Effector CD8-positive, alpha-beta T cell (primary cell): ENCODE measurements around the gene ASPM.
"Not testable (repeated sequence)": the region's sequence is repeated elsewhere in the genome, so short reads cannot be mapped to it uniquely, and the experiment has no call there.

Experiments used
- DNase-seq: peaks from one replicate; lab custom pipeline; 2025; lab: John Stamatoyannopoulos, UW

The ASPM gene

DNA sequence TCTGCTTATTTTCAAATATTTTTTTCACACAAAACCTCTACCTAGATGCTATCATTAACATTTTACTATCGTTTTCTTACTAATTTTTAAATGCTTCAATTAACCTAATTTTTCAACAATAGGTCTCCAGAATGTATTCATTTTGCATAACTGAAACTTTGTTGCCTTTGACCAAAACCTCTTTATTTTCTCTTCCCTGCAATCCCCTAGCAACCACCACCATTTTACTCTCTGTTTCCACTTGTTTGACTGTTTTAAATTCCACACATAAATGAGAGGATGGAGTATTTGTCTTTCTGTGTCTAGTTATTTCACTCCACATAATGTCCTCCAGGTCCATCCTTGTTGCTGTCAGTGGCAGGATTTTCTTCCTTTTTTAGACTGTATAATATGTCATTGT is 69.9 kb downstream of the ASPM start:
- DNase-seq, result no peak

DNA sequence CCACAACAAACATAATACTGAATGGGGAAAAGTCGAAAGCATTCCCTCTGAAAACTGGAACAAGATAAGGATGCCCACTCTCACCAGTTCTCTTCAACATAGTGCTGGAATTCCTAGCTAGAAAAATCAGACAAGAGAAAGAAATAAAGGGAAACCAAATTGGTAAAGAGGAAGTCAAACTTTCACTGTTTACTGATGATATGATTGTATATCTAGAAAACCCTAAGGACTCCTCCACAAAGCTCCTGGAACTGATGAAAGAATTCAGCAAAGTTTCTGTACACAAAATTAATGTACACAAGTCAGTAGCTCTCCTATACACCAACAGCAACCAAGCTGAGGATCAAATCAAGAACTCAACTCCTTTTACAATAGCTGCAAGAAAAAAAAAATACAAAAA is 72.5 kb downstream of the ASPM start:
- no peak for DNase-seq

DNA sequence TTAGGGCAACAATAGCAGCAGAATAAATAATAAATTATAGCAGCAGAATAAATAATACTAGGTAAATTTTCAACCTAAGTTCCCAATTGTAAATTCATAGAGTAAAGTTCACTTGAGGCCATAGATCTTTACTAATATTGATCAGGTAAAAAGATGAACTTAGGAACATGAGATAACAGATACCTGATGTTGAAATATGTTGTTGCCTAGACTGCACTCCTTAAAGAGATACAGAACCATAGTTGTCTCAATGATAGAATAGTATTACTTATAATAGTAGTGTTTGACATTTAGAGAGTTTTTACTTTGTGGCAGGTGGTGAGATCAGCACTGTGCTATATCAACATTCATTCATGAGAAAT is 79.0 kb downstream of the ASPM start:
- DNase-seq, result no peak

DNA sequence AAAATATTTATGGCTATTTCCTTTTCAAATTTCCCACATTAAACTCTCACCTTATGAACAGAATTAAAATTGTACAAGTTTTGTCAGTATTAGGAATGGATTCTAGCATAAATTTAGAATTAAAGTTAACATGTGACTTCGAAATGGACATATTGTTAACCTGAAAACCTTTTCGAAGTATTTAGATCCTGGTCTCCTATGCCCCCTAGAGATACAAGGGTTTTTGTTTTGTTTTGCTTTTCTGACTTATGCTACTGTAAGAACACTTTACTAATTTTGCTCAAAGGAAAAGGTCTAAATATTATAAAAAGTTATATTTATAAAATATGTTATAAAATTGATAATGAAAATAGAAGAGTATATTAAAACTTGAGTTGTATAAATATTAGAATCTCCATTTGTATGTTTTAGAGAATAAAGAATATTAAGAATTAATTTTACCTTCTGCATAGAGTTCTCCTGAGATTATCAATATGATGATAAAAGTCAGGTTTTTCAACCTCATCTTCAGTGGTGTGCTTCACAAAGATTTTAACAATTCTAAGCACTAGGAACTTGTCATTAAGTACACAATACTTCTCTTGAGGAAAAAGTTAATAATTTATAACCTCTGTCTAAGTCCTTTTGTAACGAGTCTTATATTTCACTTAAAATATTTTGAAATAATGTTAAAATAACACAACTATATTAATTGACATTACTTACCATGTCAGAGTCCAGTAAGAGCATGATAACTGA is 79.6 kb downstream of the ASPM start, which contains the start of gene F13B:
TSS of gene F13B (minus strand) at position 542 of the 738 bp plus-strand sequence. CDS start at position 505, 37 bp downstream.
- no peak for DNase-seq

DNA sequence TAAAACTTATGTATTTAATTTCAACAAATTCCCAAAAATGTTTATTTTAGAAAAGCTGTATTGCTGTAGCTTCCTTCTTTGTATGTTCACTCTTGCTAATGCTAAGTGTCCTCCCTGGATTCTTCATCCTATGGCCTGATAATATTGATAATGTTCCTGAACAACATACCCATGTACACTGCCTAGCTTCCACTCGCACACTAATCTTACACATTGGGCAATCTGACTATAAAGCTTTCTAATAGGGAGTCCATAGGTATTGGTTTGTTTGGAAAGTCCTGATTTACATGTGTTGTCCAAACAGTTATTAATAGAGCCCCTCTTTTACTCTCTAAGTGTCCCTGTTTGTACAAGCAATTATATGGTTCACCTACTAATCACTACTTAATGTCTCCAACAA is 80.2 kb downstream of the ASPM start:
- no peak for DNase-seq

DNA sequence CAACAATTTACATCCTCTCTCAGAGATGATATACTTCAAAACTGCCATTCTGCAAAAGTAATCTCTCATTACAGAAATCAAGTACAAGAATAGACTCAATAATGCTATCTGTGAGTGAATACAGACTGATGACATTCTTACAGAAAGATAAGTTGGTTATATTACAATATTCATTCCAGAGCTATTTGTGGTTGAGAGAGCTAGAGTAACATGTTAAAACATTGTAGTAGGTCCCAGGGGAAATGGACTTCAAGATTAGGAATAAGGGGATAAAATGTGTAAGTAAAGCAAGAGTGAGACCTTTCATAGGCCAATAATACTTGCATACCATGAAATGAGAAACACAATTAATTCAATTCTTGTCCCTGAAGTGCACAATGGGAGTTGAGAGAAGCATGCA is 80.9 kb downstream of the ASPM start:
- DNase-seq, result no peak

DNA sequence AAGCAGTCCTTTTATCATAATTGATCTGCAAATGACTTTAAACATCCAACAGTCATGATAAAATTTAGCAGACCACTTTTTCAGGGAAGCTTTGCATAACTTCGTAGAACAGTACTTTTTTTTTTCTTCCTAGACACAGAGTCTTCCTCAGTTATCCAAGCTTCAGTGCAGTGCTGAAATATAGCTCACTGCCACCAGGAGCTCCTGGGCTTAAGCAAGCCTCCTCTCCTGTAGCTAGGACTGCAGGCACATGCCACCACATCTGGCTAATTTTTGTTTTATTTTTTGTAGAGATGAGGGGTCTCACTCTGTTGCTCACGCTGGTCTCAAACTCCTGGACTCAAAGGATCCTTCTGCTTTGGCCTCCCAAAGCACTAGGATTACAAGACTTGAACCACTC is 83.3 kb downstream of the ASPM start:
- no peak for DNase-seq

DNA sequence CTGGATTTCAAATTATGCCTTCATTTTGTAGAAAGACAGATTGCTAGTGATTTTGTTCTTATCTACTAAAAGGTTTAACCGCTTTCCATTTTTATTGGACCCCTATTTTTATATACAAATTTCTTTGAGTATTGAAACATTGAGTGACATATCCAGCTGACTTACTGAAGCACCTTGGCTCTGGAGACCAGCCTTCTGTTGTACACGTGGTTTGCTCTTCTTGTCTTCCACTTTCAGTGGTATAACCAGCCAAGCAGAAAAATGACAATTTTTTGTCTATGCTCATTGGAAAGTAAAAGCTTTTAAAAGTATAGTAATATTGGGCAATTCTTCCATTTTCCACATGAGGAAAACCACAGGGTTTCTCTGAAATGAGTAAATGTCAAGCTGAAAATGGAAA is 83.8 kb downstream of the ASPM start:
- no peak for DNase-seq

DNA sequence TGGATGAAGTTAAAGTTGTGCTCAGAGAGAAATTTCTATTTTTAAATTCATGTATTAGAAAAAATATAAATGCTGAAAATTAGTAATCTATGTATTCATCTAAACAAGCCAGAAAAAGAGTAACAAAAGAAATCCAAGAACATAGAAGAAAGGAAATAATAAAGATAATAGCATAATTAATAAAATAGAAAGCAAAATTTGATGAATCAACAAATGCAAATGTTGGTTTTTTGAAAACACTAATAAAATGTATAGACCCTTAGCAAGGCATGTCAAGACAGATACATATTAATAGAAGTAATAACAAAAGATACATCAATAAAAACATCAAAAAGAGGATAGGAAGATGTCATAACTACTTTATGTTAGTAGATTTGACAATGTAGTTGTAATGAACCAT is 97.4 kb downstream of the ASPM start:
- no peak for DNase-seq

DNA sequence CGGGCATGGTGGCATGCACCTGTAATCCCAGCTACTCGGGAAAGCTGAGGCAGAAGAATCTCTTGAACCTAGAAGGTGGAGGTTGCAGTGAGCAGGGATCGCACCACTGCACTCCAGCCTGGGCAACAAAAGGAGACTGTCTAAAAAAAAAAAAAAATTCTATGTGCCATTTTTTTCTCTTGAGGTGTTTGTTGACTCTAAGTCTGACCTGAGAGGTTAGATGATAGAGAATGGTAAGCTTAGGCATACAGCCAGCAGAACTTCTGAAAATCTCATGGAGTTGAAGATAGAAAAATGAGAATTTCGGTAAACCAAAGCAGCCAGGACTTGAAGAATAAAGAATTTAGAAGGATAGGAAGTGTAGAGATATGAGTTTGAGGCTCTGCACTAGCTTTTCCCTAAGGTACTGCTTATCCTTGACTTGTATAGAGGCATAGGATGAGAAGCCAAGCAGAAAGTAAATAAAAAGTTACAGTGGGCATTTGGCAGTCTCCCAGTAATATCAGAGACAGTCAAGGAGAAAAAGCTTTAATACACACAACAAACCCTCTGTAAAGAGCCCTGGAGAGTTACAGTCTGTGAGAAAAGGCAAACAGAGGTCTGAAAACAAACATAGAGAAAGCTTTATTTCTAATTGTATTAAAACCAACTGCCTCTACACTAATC is 103.7 kb downstream of the ASPM start:
- no peak for DNase-seq

DNA sequence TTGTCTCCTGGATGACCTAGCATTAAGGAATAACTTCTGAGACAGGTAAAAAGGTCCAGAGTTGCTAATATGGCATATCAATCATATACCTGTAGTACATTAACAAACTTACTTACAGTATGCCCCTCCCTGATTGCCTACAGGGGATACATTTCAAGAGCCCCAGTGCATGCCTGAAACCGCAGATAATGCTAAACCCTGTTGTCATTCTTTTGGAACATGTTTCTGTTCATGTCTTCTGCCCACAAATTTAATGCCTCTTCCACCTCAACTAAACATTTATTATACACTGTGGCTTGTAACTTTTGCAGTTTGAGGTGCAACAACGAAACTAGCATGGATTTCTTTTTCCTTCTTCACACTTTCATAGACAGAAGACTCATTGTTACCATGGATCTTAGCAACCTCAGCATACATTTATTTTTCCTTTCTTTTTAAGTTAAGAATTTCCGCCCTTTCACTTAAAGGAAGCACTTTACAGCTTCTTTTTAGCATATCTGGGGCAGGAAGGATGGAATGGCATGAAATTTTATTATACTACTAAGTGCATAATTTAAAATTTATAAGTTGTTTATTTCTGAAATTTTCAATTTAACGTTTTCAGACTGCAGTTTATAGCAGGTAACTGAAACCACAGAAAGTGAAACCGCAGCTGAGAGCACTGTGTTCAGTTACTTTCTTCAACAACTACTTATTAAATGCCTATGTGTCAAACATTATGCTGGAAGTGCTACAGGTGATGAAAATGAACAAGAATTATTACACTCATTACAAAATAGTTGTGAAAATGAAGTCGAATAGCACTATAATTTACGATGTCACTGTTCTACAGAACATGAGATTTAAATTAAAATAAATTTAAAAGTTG is 104.7 kb downstream of the ASPM start:
- no peak for DNase-seq

DNA sequence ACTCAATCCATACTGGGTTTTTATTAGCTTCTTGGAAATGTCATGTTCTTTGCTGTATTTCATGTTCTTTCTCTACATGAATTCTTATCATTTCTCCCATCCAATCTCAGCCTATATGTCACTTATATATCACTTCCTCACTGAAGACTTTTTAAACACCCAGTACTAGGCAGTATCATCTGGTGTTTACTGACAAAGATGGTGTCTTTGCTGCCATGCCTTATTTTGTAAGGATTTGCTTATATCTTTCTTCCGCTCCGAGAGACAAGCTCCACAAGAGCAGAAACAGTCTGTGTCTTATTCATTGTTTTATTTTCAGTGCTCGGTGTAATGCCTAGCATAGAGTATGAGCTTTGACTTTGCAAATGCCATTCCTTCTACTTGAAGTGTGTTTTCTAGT is 109.6 kb downstream of the ASPM start:
- DNase-seq, result no peak

DNA sequence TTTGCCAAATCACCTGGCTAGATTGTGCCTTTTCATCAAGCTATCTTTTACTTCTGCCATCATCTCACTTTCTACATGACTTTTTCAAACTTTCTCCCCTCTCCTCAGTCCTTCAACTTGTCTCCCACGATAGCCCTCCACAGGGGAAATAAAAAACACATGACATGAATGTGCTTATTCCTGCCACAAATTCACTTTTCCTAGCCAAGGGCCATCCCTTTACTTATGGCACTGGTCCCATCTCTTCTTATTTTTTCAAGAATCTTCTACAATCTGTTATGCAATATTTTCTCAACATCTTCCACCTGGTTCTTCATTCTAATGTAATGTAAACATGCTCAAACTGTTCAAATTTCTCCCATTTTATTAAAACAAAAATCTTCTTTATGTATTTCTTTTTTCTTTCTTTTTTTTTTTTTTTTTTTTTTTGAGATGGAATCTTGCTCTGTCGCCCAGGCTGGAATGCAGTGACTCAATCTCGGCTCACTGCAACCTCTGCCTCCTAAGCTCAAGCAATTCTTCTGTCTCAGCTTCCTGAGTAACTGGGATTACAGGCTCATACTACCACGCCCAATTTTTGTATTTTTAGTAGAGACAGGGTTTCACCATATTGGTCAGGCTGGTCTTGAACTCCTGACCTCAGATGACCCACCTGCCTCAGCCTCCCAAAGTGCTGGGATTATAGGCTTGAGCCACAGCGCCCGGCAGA is 111.7 kb downstream of the ASPM start:
- not testable (repeated sequence) for DNase-seq
